ENCODE measurements around the gene SEPTIN2.
"Not testable (repeated sequence)": the region's sequence is repeated elsewhere in the genome, so short reads cannot be mapped to it uniquely, and the experiment has no call there.

The SEPTIN2 gene

GRCh38 chr2:241390301-241391206, 74.8 kb downstream of the SEPTIN2 start:
- no peak for DNase-seq

- DNase-seq: no peak
Measured at GRCh38 chr2:241391892-241392665, 76.4 kb downstream of the SEPTIN2 start.

- not testable (repeated sequence) for DNase-seq
Measured at GRCh38 chr2:241392753-241393152, 77.0 kb downstream of the SEPTIN2 start.

- no peak for DNase-seq
Measured at GRCh38 chr2:241393524-241394196, 77.9 kb downstream of the SEPTIN2 start.

GRCh38 chr2:241396809-241397208, 81.1 kb downstream of the SEPTIN2 start:
- not testable (repeated sequence) for DNase-seq

GRCh38 chr2:241399941-241400922, 84.5 kb downstream of the SEPTIN2 start:
- no peak for DNase-seq

All from GOT3 (cell line).